GM21381 (cell line): ENCODE results near the gene DOP1B.
"Not testable (repeated sequence)": the region's sequence is repeated elsewhere in the genome, so short reads cannot be mapped to it uniquely, and the experiment has no call there.

Source experiments
- ATAC-seq: cut with Tn5 transposase; IDR thresholded peaks from one replicate; pipeline ENCODE4 v1.9.1; 2021; ENCODE audit warnings: mild to moderate bottlenecking, moderate library complexity; ENCODE audit not compliant: unreplicated experiment

Gene DOP1B

DNA sequence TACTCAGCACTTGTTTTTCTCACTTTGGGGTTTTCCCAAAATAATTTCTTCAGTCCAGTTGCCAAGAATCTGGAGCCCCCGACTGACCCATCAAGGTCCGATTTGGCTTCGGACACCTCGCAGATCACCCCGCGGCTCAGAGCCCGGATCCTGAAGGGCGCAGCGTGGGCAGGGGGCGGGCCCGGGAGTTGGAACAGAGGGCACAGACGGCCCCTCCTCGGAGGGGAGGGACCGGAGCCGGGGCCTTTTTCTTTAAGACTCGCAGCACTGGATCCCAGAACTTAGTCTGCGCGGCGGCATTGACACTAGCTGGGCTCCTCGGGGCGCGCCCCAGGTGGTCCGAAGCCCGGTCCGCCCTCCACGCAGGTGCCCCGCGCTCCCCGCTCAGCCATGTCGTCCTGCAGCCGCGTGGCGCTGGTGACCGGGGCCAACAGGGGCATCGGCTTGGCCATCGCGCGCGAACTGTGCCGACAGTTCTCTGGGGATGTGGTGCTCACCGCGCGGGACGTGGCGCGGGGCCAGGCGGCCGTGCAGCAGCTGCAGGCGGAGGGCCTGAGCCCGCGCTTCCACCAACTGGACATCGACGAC lies 21.7 kb upstream of the DOP1B start, which contains the start of gene CBR3:
TSS of gene CBR3 (plus strand) at position 277 of the 588 bp plus-strand sequence. CDS start at position 391, 114 bp downstream.
- no peak for ATAC-seq

- ATAC-seq = peak; percentile 49
Observed at GRCh38 chr21:36135391-36136102, 21.1 kb upstream of the DOP1B start.

DNA sequence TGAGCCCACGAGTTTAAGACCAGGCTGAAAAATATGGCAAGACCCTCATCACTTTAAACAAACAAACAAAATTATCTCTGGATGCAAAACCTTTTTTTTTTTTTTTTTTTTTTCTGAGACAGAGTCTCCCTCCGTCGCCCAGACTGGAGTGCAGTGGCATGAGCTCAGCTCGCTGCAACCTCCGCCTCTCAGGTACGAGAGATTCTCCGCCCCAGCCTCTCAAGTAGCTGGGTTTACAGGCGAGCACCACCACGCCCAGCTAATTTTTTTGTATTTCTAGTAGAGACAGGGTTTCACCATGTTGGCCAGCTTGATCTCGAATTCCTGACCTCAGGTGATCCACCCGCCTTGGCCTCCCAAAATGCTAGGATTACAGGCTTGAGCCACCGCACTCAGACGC lies 16.8 kb upstream of the DOP1B start:
- not testable (repeated sequence) for ATAC-seq

GRCh38 chr21:36141513-36141925 lies 15.1 kb upstream of the DOP1B start:
- ATAC-seq = peak; percentile 90

DNA sequence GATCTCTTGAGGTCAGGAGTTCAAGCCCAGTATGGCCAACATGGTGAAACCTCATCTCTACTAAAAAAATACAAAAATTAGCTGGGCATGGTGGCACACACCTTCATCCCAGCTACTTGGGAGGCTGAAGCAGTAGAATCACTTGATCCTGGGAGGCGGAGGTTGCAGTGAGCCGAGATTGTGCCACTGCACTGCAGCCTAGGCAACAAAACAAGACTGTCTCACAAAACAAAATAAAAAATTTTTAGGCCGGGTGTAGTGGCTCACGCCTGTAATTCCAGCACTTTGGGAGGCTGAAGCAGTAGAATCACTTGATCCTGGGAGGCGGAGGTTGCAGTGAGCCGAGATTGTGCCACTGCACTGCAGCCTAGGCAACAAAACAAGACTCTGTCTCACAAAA lies 12.4 kb upstream of the DOP1B start:
- ATAC-seq = not testable (repeated sequence)

DNA sequence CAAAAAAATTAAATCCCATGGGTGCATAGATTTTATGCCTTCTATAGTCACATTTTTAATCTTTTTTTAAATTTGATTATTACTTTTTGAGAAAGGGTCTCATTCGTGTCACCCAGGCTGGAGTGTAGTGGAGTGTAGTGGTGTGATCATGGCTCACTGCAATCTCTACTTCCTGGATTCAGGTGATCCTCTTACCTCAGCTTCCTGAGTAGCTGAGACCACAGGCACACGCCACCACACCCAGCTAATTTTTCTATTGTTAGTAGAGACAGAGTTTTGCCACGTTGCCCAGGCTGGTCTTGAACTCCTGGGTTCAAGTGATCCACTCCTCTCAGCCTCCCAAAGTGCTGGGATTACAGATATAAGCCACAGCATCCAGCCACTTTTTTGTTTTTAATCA lies 11.4 kb upstream of the DOP1B start:
- no peak for ATAC-seq

- ATAC-seq = no peak
Observed at GRCh38 chr21:36147911-36148310, 8.7 kb upstream of the DOP1B start.

DNA sequence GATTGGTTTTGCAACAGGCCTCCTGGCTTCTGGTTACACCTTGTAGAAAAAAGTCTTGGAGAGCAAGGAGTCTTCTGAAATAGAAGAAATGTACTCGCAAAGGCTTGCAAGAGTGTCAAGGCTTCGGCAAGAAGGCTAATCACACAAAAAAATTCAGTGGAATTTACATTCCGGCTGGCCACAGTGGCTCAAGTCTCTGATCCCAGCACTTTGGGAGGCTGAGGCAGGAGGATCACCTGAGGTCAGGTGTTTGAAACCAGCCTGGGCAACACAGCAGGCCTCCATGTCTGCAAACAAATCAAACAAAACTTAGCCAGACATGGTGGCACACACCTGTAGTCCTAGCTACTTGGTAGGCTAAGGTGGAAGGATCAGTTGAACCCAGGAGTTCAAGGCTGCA lies 7.7 kb upstream of the DOP1B start:
- ATAC-seq = no peak

- ATAC-seq = peak; percentile 60
Observed at GRCh38 chr21:36149788-36150711, 6.6 kb upstream of the DOP1B start.

- no peak for ATAC-seq
Observed at GRCh38 chr21:36155603-36156338, 853 bp upstream of the DOP1B start.

- ATAC-seq = peak; percentile 87
Observed at GRCh38 chr21:36156339-36156814, 247 bp upstream of the DOP1B start.

- no peak for ATAC-seq
Observed at GRCh38 chr21:36159356-36159921, 2.8 kb downstream of the DOP1B start.

DNA sequence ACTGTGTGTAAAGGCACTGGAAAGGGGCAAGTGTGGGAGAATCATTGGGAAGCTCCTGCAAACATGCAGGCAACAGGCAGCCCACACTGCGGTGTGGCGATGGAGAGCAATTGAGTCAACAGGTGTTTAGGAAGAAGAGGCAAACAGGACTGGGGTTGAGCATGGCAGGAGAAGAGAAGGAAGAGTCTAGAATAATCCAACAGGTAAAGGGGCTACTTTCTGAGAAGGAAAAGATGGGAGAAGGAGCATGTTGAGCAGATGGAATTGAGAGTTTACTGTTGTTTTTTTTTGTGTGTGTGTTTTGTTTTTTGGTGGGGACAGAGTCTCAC lies 4.2 kb downstream of the DOP1B start:
- no peak for ATAC-seq

DNA sequence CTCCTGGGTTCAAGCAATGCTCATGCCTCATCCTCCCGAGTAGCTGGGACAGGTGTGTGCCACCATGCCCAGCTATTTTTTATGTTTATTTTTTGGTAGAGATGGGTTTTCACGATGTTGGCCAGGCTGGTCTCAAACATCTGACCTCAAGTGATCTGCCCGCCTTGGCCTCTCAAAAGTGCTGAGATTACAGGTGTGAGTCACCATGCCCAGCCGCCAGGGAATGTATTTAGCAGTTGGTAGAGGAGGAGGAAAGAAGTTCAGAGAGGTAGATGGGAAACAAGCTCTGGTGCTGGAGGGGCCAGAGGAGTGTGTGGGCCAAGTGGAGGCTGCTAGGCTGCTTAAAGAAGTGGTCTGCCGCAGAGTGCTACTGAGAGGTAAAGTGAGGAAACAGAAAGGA lies 6.0 kb downstream of the DOP1B start:
- no peak for ATAC-seq

- no peak for ATAC-seq
Observed at GRCh38 chr21:36163750-36164741, 7.4 kb downstream of the DOP1B start.

DNA sequence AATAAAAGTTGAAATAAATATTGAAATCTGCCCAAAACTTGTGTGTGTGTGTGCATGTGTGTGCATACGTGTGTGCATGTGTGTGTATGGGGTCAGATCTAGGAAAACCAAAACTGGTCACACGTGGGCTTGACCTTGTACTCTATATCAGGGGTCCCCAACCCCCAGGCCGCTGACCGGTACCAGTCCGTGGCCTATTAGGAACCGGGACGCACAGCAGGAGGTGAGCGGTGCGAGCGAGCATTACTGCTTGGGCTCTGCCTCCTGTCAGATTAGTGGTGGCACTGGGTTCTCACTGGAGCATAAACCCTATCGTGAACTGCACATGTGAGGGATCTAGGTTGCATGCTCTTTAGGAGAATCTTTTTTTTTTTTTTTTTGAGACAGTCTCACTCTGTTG lies 8.7 kb downstream of the DOP1B start:
- no peak for ATAC-seq

GRCh38 chr21:36166705-36167104 lies 10.1 kb downstream of the DOP1B start:
- ATAC-seq = no peak

- no peak for ATAC-seq
Observed at GRCh38 chr21:36167541-36167940, 10.9 kb downstream of the DOP1B start.

DNA sequence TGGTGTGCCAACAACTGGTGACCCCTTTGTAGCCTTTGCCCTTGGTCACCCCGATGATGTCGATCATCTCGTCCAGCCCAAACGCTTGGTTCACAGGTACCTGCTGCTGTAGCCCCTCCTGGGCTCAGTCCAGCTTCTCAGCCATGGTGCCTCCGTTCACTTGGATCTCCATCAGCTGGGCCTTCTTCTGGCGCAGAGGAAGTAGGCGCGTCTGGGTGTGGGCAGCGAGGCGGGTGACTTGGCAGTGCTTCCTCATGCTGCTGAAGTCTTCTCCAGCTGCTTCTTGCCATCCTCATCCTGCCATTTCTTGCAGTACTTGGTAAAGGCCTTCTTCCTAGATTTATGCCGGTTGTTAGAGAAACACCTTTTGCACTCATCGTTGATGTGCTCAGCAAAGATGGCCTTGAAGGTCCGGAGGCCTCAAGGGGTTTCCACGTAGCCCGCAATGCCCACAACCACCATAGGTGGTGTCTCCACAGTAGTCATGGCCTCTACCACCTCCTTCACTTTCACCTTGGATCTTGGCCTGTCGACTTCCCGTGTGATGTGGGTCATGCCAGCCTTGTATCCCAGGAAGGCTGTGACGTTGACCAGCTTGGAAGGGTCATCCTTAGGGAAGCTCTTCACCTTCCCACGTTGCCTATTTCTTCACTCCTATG lies 13.0 kb downstream of the DOP1B start:
- ATAC-seq = no peak
